NB4 (cell line): ENCODE measurements around the gene C4orf50.

ENCODE experiments used
- DNase-seq: peaks from one replicate; pipeline ENCODE4 v3.0.0; 2010; ENCODE audit warnings: low read depth
- H3K4me3 ChIP-seq: one replicate; pipeline ENCODE4 v1.5.1; 2011; ENCODE audit warnings: mild to moderate bottlenecking, low read depth, low read length, moderate library complexity
- CTCF ChIP-seq: IDR thresholded peaks from one replicate; pipeline ENCODE4 v1.5.1; 2012; ENCODE audit warnings: low read depth, low read length
- MAX ChIP-seq: IDR thresholded peaks from 2 replicates; pipeline ENCODE4 v1.6.1; 2011; ENCODE audit warnings: low read depth, low read length
- MYC ChIP-seq: IDR thresholded peaks from 2 replicates; pipeline ENCODE4 v1.6.1; 2011; ENCODE audit warnings: low read depth, low read length
- POLR2A ChIP-seq: IDR thresholded peaks from 2 replicates; pipeline ENCODE4 v1.6.1; 2011; ENCODE audit warnings: mild to moderate bottlenecking; ENCODE audit not compliant: insufficient read length; ENCODE audit errors: extremely low read depth

C4orf50 gene

GRCh38 chr4:5852523-5853202 is 165.6 kb downstream of the C4orf50 start:
- no peak overlapping the region for H3K4me3 ChIP-seq
- no peak for DNase-seq
- TF ChIP-seq MYC (no peak), CTCF (no peak), POLR2A (no peak), MAX (no peak)

- no peak overlapping the region for H3K4me3 ChIP-seq
- TF ChIP-seq MYC (no peak), MAX (no peak), POLR2A (no peak), CTCF (no peak)
These were observed 166.5 kb downstream of the C4orf50 start for GRCh38 chr4:5851637-5852301.

More at GRCh38 chr4:5851637-5852301, 166.5 kb downstream of the C4orf50 start:
- no peak for DNase-seq
